Measurements from ENCODE around the gene FIS1.

DNA sequence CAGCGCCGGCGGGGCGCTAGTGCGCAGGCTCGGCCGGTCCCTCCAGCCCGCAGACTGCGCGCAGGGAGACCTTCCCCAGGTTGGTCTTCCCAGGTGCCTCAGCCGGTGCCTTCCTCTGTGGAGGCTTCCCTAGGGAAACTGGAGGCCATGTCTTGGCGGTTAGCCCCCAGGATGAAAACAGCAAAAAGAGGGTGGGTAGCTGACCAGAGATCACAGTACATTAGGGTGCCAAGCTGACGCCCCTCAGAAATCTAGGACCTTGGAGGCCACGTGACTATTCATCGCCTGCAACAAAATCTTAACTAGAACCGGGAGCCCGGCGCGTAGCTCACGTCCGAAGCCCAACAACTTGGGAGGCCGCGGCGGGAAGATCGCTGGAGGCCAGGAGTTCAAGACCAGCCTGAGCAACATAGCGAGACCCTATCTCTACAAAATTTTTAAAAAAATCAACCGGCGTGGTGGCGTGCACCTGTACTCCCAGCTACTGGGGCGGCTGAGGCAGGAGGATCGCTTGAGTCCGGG is 327 bp upstream of the FIS1 start:
- no peak for TF ChIP-seq EZH2 (IDR thresholded peaks at IDR 0.05; ENCODE audit: borderline replicate concordance, insufficient read depth, low read length, poor library complexity, severe bottlenecking)
- TF ChIP-seq, protein P1, sequence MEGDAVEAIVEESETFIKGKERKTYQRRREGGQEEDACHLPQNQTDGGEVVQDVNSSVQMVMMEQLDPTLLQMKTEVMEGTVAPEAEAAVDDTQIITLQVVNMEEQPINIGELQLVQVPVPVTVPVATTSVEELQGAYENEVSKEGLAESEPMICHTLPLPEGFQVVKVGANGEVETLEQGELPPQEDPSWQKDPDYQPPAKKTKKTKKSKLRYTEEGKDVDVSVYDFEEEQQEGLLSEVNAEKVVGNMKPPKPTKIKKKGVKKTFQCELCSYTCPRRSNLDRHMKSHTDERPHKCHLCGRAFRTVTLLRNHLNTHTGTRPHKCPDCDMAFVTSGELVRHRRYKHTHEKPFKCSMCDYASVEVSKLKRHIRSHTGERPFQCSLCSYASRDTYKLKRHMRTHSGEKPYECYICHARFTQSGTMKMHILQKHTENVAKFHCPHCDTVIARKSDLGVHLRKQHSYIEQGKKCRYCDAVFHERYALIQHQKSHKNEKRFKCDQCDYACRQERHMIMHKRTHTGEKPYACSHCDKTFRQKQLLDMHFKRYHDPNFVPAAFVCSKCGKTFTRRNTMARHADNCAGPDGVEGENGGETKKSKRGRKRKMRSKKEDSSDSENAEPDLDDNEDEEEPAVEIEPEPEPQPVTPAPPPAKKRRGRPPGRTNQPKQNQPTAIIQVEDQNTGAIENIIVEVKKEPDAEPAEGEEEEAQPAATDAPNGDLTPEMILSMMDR (IDR thresholded peaks at IDR 0.05; ENCODE audit: poor library complexity, severe bottlenecking): no peak
